Ascending aorta (tissue), 2 donors: Measurements from ENCODE around the gene NINL. TPM values are rescaled to one million over a fixed set of nuclear protein-coding genes. Genes with fewer than 3 reads are reported as not detected.

Experiments
- DNase-seq, 2 donors: peaks; one replicate each; pipeline ENCODE4 v3.0.0-alpha.2; 2019; ENCODE audit warnings: low spot score in 2 of 2
- H3K27ac ChIP-seq, 2 donors: fragments of 200-600 bp; sonication (generic); one replicate each; pipeline ENCODE4 v1.5.1; 2016 to 2017; ENCODE audit warnings: mild to moderate bottlenecking in 1 of 2
- H3K27me3 ChIP-seq: fragments of 200-600 bp; sonication (generic); one replicate; pipeline ENCODE4 v1.5.1; 2017
- H3K36me3 ChIP-seq, 2 donors: fragments of 200-600 bp; sonication (generic); one replicate each; pipeline ENCODE4 v1.5.1; 2016
- H3K4me1 ChIP-seq, 2 donors: fragments of 200-600 bp; sonication (generic); one replicate each; pipeline ENCODE4 v1.5.1; 2016 to 2017; ENCODE audit warnings: mild to moderate bottlenecking in 1 of 2
- H3K4me3 ChIP-seq, 2 donors: fragments of 200-600 bp; sonication (generic); one replicate each; pipeline ENCODE4 v1.5.1; 2016 to 2017; ENCODE audit warnings: mild to moderate bottlenecking in 1 of 2
- H3K9me3 ChIP-seq, 2 donors: fragments of 200-600 bp; sonication (generic); one replicate each; pipeline ENCODE4 v1.5.1; 2016
- CTCF ChIP-seq, 3 experiments: fragments of 200-600 bp in 2 of 3; fragments of 450-650 bp in 1 of 3; sonication (generic) in 2 of 3; IDR thresholded peaks; one replicate each; pipeline ENCODE4 v1.5.1; 2016 to 2019; ENCODE audit warnings: antibody characterized with exemption in 3 of 3, mild to moderate bottlenecking in 1 of 3, moderate library complexity in 1 of 3
- intact Hi-C: fragments of 100-400 bp; cut with DNase I; formaldehyde crosslinking; loops from one replicate; pipeline ENCODE4 v1.15.1; 2023
- total RNA-seq: library from RNA; depleted of rRNA; stranded (reverse); fragments of >200 nt; gene quantifications from one replicate; pipeline ENCODE4 v1.1.0, GENCODE V29; 2016

Gene NINL
- total RNA-seq, 1 donor from 2014 or later = 18.0 TPM

GRCh38 chr20:25532015-25532751 is 53.1 kb downstream of the NINL start:
- Histone ChIP-seq H3K4me1 (peaks cover 19 to 30% of the 10 kb centered on the region in 2 donors), H3K9me3 (no peaks in the 10 kb centered on the region), H3K27me3 (no peaks in the 10 kb centered on the region), H3K4me3 (peak overlapping the region; percentile 27 to 64), H3K36me3 (no peaks in the 10 kb centered on the region), H3K27ac (peak overlapping the region; percentile 83 to 93)
- DNase-seq = peak in 1 of 2 donors; percentile 30
- intact Hi-C loops = loop anchor here (2.0 to 10.0 kb wide), 5 partner anchors 55 to 1897 kb away; partner anchors contain the start of genes ABHD12, ACSS1, CST3 and NINL
- TF ChIP-seq CTCF (IDR thresholded peaks at IDR 0.05) = peak; percentile 10 to 44 (median 16)

GRCh38 chr20:25529295-25529951 is 55.9 kb downstream of the NINL start:
- H3K4me3 ChIP-seq = no peak overlapping the region
- no peak for DNase-seq
- TF ChIP-seq CTCF (IDR thresholded peaks at IDR 0.05) = no peak
- intact Hi-C loops = no loop called here
- no peaks in the 10 kb centered on the region for H3K27me3 ChIP-seq
- no peaks in the 10 kb centered on the region for H3K9me3 ChIP-seq
- H3K36me3 ChIP-seq = peaks cover under 1 to 1% of the 10 kb centered on the region in 2 donors
- H3K27ac ChIP-seq = peak overlapping the region; percentile 22 to 45
- H3K4me1 ChIP-seq = peaks cover 22 to 33% of the 10 kb centered on the region in 2 donors

- intact Hi-C loops = loop anchor here (2.0 kb wide), 1 partner anchor 95 kb away; no protein-coding TSS in a partner anchor
- H3K27me3 ChIP-seq = no peaks in the 10 kb centered on the region
- H3K4me1 ChIP-seq = peaks cover 13 to 22% of the 10 kb centered on the region in 2 donors
- H3K36me3 ChIP-seq = peaks cover 4 to 9% of the 10 kb centered on the region in 2 donors
- no peaks in the 10 kb centered on the region for H3K9me3 ChIP-seq
- H3K27ac ChIP-seq = peak overlapping the region; percentile 16 to 89
- no peak for TF ChIP-seq CTCF (IDR thresholded peaks at IDR 0.05)
- DNase-seq = no peak
- no peak overlapping the region for H3K4me3 ChIP-seq
Observed at GRCh38 chr20:25527949-25528348, 57.4 kb downstream of the NINL start.

- H3K4me3 ChIP-seq = no peak overlapping the region
- no peak for TF ChIP-seq CTCF (IDR thresholded peaks at IDR 0.05)
- H3K27me3 ChIP-seq = no peaks in the 10 kb centered on the region
- DNase-seq = no peak
- peaks cover 8 to 15% of the 10 kb centered on the region in 2 donors for H3K4me1 ChIP-seq
- peak overlapping the region; percentile 88 to 89 for H3K27ac ChIP-seq
- H3K9me3 ChIP-seq = no peaks in the 10 kb centered on the region
- peaks cover 4 to 9% of the 10 kb centered on the region in 2 donors for H3K36me3 ChIP-seq
- intact Hi-C loops = loop anchor here (2.0 kb wide), 1 partner anchor 96 kb away; no protein-coding TSS in a partner anchor
Observed at GRCh38 chr20:25526446-25526845, 58.9 kb downstream of the NINL start.

- TF ChIP-seq CTCF (IDR thresholded peaks at IDR 0.05) = no peak
- DNase-seq = peak; percentile 49 to 87
- intact Hi-C loops = loop anchor here (2.0 kb wide), 2 partner anchors 17 to 97 kb away; no protein-coding TSS in a partner anchor
- Histone ChIP-seq H3K36me3 (peaks cover 4 to 9% of the 10 kb centered on the region in 2 donors), H3K27me3 (no peaks in the 10 kb centered on the region), H3K27ac (peak overlapping the region; percentile 88 to 89), H3K4me3 (peak overlapping the region in 1 of 2 donors; percentile 2), H3K4me1 (peaks cover 8 to 15% of the 10 kb centered on the region in 2 donors), H3K9me3 (no peaks in the 10 kb centered on the region)
Observed at GRCh38 chr20:25525867-25526266, 59.5 kb downstream of the NINL start.
